Hair follicular keratinocyte (primary cell): ENCODE results near the gene PRRT2. TPM values are rescaled to one million over a fixed set of nuclear protein-coding genes. Genes with fewer than 3 reads are reported as not detected.

Experiments
- total RNA-seq: library from RNA; depleted of rRNA; stranded (reverse); fragments of >200 nt; gene quantifications from 2 replicates; pipeline ENCODE4 v1.2.3, GENCODE V29; 2015

PRRT2 gene
- not detected in 2 replicates for total RNA-seq

GRCh38 chr16:29811896-29812665 is at the start of gene PRRT2:
TSS of gene PRRT2 (plus strand) at chr16:29812193. CDS start at chr16:29813055, 862 bp downstream.

GRCh38 chr16:29777576-29778350 is 34.2 kb upstream of the PRRT2 start, which contains the start of gene ZG16:
TSS of gene ZG16 (plus strand) at chr16:29778256. CDS start at chr16:29779267, 1,011 bp downstream.

GRCh38 chr16:29790183-29790948 is 21.6 kb upstream of the PRRT2 start, which contains the start of gene KIF22:
TSS of gene KIF22 (plus strand) at chr16:29790751. CDS start at chr16:29790760, 9 bp downstream.

GRCh38 chr16:29806099-29806579 is 5.9 kb upstream of the PRRT2 start, which contains the start of gene MAZ:
TSS of gene MAZ (plus strand) at chr16:29806529. CDS start at chr16:29806702, 173 bp downstream.

GRCh38 chr16:29815793-29816693 is 4.0 kb downstream of the PRRT2 start, which contains the start of gene PAGR1:
TSS of gene PAGR1 (plus strand) at chr16:29816152. CDS start at chr16:29816526, 374 bp downstream.

DNA sequence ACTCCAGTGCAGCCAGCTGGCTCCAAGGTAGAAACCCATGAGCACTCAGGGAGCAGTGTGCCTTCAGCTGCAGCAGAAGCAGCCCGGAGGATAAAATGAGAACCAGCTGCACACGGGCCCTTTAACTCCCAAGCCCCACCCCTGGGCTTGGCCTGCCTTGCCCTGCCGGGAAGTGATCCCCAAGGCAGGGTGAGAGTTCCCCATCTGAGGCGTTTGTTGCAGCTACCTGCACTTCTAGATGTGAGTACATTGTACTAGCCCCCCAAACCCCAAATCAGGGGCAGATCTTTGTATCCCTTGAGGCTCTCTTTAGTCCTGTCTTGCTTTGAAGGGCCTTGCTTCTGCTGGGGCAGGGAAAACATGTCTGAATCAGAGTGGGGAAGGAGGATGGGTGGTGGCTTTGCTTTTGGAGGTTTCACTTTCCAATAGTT is 8.3 kb downstream of the PRRT2 start, which contains the start of gene MVP:
TSS of gene MVP (plus strand) at position 192 of the 431 bp plus-strand sequence. CDS start 10,088 bp downstream, outside the sequence.

GRCh38 chr16:29862884-29863668 is 51.1 kb downstream of the PRRT2 start, which contains the start of gene CDIPT:
TSS of gene CDIPT (minus strand) at chr16:29863226. CDS start at chr16:29862857, 369 bp downstream.

Other genes with a start within 250 kb of the PRRT2 start
- not detected in 2 replicates for gene SPN, start 148.9 kb upstream of the PRRT2 start, total RNA-seq
- 6.2 and 8.3 TPM in 2 replicates for gene QPRT, start 133.0 kb upstream of the PRRT2 start, total RNA-seq
- not detected in 2 replicates for gene C16orf54, start 66.2 kb upstream of the PRRT2 start, total RNA-seq
- gene ZG16, start 33.9 kb upstream of the PRRT2 start, total RNA-seq: not detected in 2 replicates
- 38.5 and 83.8 TPM in 2 replicates for gene KIF22, start 21.4 kb upstream of the PRRT2 start, total RNA-seq
- 108 and 150 TPM in 2 replicates for gene MAZ, start 5.7 kb upstream of the PRRT2 start, total RNA-seq
- gene PAGR1, start 4.0 kb downstream of the PRRT2 start, total RNA-seq: 37.2 and 72.5 TPM in 2 replicates
- gene MVP, start 8.3 kb downstream of the PRRT2 start, total RNA-seq: 126 and 154 TPM in 2 replicates
- gene CDIPT, start 51.0 kb downstream of the PRRT2 start, total RNA-seq: 58.9 and 65.7 TPM in 2 replicates
- 4.6 and 16.2 TPM in 2 replicates for gene SEZ6L2, start 87.4 kb downstream of the PRRT2 start, total RNA-seq
- 5.0 and 7.8 TPM in 2 replicates for gene ASPHD1, start 88.3 kb downstream of the PRRT2 start, total RNA-seq
- gene KCTD13, start 114.0 kb downstream of the PRRT2 start, total RNA-seq: 17.1 and 19.8 TPM in 2 replicates
- gene TMEM219, start 149.9 kb downstream of the PRRT2 start, total RNA-seq: 123 and 159 TPM in 2 replicates
- 24.8 and 28.7 TPM in 2 replicates for gene TAOK2, start 161.7 kb downstream of the PRRT2 start, total RNA-seq
- gene HIRIP3, start 183.4 kb downstream of the PRRT2 start, total RNA-seq: 4.8 and 16.2 TPM in 2 replicates
- 58.2 and 91.8 TPM in 2 replicates for gene INO80E, start 184.0 kb downstream of the PRRT2 start, total RNA-seq
- gene DOC2A, start 198.8 kb downstream of the PRRT2 start, total RNA-seq: 0.39 TPM in 1 of 2 replicates, not detected in the other
- gene C16orf92, start 211.0 kb downstream of the PRRT2 start, total RNA-seq: not detected in 2 replicates
- gene TLCD3B, start 219.1 kb downstream of the PRRT2 start, total RNA-seq: not detected in 2 replicates